Neural crest cell (in vitro differentiated cells): ENCODE results near the gene MICA. TPM values are rescaled to one million over a fixed set of nuclear protein-coding genes. Genes with fewer than 3 reads are reported as not detected.

Experiments used
- DNase-seq: peaks from one replicate; pipeline ENCODE4 v3.0.0; 2021; ENCODE audit warnings: low read depth, mixed read lengths, low spot score
- H3K27ac Mint-ChIP-seq: one replicate; pipeline ENCODE4 v1.8.0; 2021; ENCODE audit warnings: mild to moderate bottlenecking, mixed read lengths; ENCODE audit not compliant: unreplicated experiment
- H3K27me3 Mint-ChIP-seq: 2 replicates; pipeline ENCODE4 v1.8.0; 2021; ENCODE audit warnings: low read depth, mild to moderate bottlenecking, mixed read lengths
- H3K36me3 Mint-ChIP-seq: 2 replicates; pipeline ENCODE4 v1.8.0; 2021; ENCODE audit warnings: low read depth, mild to moderate bottlenecking, mixed read lengths
- H3K4me1 Mint-ChIP-seq: 2 replicates; pipeline ENCODE4 v1.8.0; 2021; ENCODE audit warnings: mixed read lengths
- H3K4me3 Mint-ChIP-seq: one replicate; pipeline ENCODE4 v1.8.0; 2021; ENCODE audit warnings: mild to moderate bottlenecking, mixed read lengths
- H3K9me3 Mint-ChIP-seq: 2 replicates; pipeline ENCODE4 v1.8.0; 2021; ENCODE audit warnings: mixed read lengths
- CTCF ChIP-seq: fragments of 200-600 bp; sonication (generic); conservative IDR thresholded peaks from 2 replicates; pipeline ENCODE4 v1.5.0; 2021; ENCODE audit warnings: antibody characterized with exemption, mild to moderate bottlenecking
- total RNA-seq: library from RNA; stranded (reverse); gene quantifications from 2 replicates; pipeline ENCODE4 v1.2.1, GENCODE V29; 2021

MICA gene
- total RNA-seq, 1 donor from 2014 or later: 21.1 TPM

GRCh38 chr6:31356946-31357466, 46.4 kb upstream of the MICA start, which contains the start of gene HLA-B:
HLA-B (minus strand) TSS chr6:31357179; CDS start chr6:31357158, 21 bp downstream.
- Mint-ChIP-seq H3K36me3 (no peaks in the 10 kb centered on the region), H3K27me3 (peaks cover 96% of the 10 kb centered on the region), H3K4me3 (peak within 1 kb of the TSS; percentile 90), H3K4me1 (peaks cover 22% of the 10 kb centered on the region), H3K9me3 (peaks cover 3% of the 10 kb centered on the region), H3K27ac (no peak within 1 kb of the TSS)
- no peak for DNase-seq
- no peak for TF ChIP-seq CTCF

- peaks cover 3% of the 10 kb centered on the region for H3K9me3 Mint-ChIP-seq
- no peak overlapping the region for H3K27ac Mint-ChIP-seq
- H3K27me3 Mint-ChIP-seq: peaks cover 96% of the 10 kb centered on the region
- H3K36me3 Mint-ChIP-seq: no peaks in the 10 kb centered on the region
- no peak for DNase-seq
- peak overlapping the region; percentile 90 for H3K4me3 Mint-ChIP-seq
- TF ChIP-seq CTCF: no peak
- peaks cover 18% of the 10 kb centered on the region for H3K4me1 Mint-ChIP-seq
These were observed 45.5 kb upstream of the MICA start for GRCh38 chr6:31357886-31358285.

- H3K4me3 Mint-ChIP-seq: peak overlapping the region; percentile 66
- no peak overlapping the region for H3K27ac Mint-ChIP-seq
- no peak for TF ChIP-seq CTCF
- no peak for DNase-seq
- H3K27me3 Mint-ChIP-seq: peaks cover 96% of the 10 kb centered on the region
- H3K9me3 Mint-ChIP-seq: peaks cover 3% of the 10 kb centered on the region
- H3K36me3 Mint-ChIP-seq: no peaks in the 10 kb centered on the region
- H3K4me1 Mint-ChIP-seq: peaks cover 14% of the 10 kb centered on the region
These were observed 45.1 kb upstream of the MICA start for GRCh38 chr6:31358302-31358701.

- H3K4me3 Mint-ChIP-seq: no peak overlapping the region
- no peak for TF ChIP-seq CTCF
- no peak for DNase-seq
- H3K9me3 Mint-ChIP-seq: peaks cover 3% of the 10 kb centered on the region
- H3K36me3 Mint-ChIP-seq: no peaks in the 10 kb centered on the region
- H3K27ac Mint-ChIP-seq: no peak overlapping the region
- peaks cover 96% of the 10 kb centered on the region for H3K27me3 Mint-ChIP-seq
- peaks cover 5% of the 10 kb centered on the region for H3K4me1 Mint-ChIP-seq
These were observed 43.8 kb upstream of the MICA start for GRCh38 chr6:31359581-31359980.

- Mint-ChIP-seq H3K4me1 (peaks cover 8% of the 10 kb centered on the region), H3K27me3 (peaks cover 99% of the 10 kb centered on the region), H3K27ac (no peak overlapping the region), H3K9me3 (peaks cover 3% of the 10 kb centered on the region), H3K4me3 (no peak overlapping the region), H3K36me3 (no peaks in the 10 kb centered on the region)
- DNase-seq: no peak
- no peak for TF ChIP-seq CTCF
These were observed 40.6 kb upstream of the MICA start for GRCh38 chr6:31362751-31363150.
